Right lobe of liver (tissue), 6 donors: ENCODE results near the gene ELK3. TPM values are rescaled to one million over a fixed set of nuclear protein-coding genes. Genes with fewer than 3 reads are reported as not detected.

Experiments
- ATAC-seq, 4 donors: fragments of 200-7000 bp; cut with Tn5 transposase; one replicate each; pipeline ENCODE4 v1.9.1; 2020; ENCODE audit warnings: mild to moderate bottlenecking in 4 of 4, moderate library complexity in 4 of 4
- DNase-seq, 3 donors: peaks; one replicate each; pipeline ENCODE4 v3.0.0-alpha.2; 2020
- H3K27ac ChIP-seq, 3 donors: fragments of 200-600 bp; one replicate each; pipeline ENCODE4 v1.8.0; 2022
- H3K27me3 ChIP-seq, 2 donors: fragments of 200-600 bp; one replicate each; pipeline ENCODE4 v1.8.0; 2022
- H3K36me3 ChIP-seq, 4 donors: fragments of 200-600 bp; sonication (generic) in 1 of 4; one replicate each; pipeline versions ENCODE4 v1.5.1 to v1.8.0; 2017 to 2022; ENCODE audit warnings: control low read depth in 1 of 4
- H3K4me1 ChIP-seq, 4 donors: fragments of 200-600 bp; sonication (generic) in 1 of 4; one replicate each; pipeline versions ENCODE4 v1.5.1 to v1.8.0; 2017 to 2022; ENCODE audit warnings: control low read depth in 1 of 4
- H3K4me3 ChIP-seq, 3 donors: fragments of 200-600 bp; one replicate each; pipeline ENCODE4 v1.8.0; 2022
- H3K9me3 ChIP-seq, 4 donors: fragments of 200-600 bp; sonication (generic) in 1 of 4; one replicate each; pipeline versions ENCODE4 v1.5.1 to v1.8.0; 2017 to 2022; ENCODE audit warnings: control low read depth in 1 of 4
- CTCF ChIP-seq, 4 donors: fragments of 200-600 bp in 3 of 4; fragments of 450-650 bp in 1 of 4; IDR thresholded peaks; one replicate each; pipeline versions ENCODE4 v1.5.1 to v1.8.0; 2016 to 2022; ENCODE audit warnings: antibody characterized with exemption in 4 of 4, mild to moderate bottlenecking in 2 of 4
- POLR2A ChIP-seq: fragments of 450-650 bp; IDR thresholded peaks from one replicate; pipeline ENCODE4 v1.6.1; 2017; ENCODE audit warnings: antibody characterized with exemption, mild to moderate bottlenecking
- WGBS: methylation state at CpG from one replicate; pipeline ENCODE4 v1.1.6; 2018; ENCODE audit warnings: low coverage, low lambda C conversion rate; ENCODE audit not compliant: insufficient coverage; ENCODE audit errors: missing lambda C conversion rate; 5-methylcytosine and 5-hydroxymethylcytosine counted together
- intact Hi-C, 2 donors: fragments of 100-400 bp; cut with DNase I; formaldehyde crosslinking; loops; one replicate each; pipeline versions ENCODE4 v1.11.2 to v1.14.1; 2022
- total RNA-seq, 6 experiments: library from RNA; depleted of rRNA in 2 of 6; stranded (reverse); fragments of >200 nt in 2 of 6; fragmentation: NEBNext Ultra II Directional in 3 of 6; extraction: Animal tissue kit (Norgen Biotek cat#: 25700) in 3 of 6; gene quantifications; one replicate each; pipeline versions ENCODE4 v1.1.0 to v1.2.4, GENCODE V29; 2016 to 2023
- donor health status: DM: no; HTN: yes; CAD: no.
- donor health status: DM: no; HTN: no; CAD: no.
- donor health status: DM: no; HTN: no; CAD: no.
- donor health status: DM: no; HTN: yes; CAD: no.
- donor health status: DM: no; HTN: yes; CAD: no.

Gene ELK3
- total RNA-seq, 6 experiments from 2014 or later = 5.3 to 11.2 (median 5.8) TPM

- Histone ChIP-seq H3K27me3 (no peaks in the 10 kb centered on the region), H3K4me3 (no peak overlapping the region), H3K9me3 (no peaks in the 10 kb centered on the region), H3K36me3 (no peaks in the 10 kb centered on the region), H3K4me1 (no peaks in the 10 kb centered on the region), H3K27ac (no peak overlapping the region)
- no peak for TF ChIP-seq CTCF (IDR thresholded peaks at IDR 0.05)
- TF ChIP-seq POLR2A = no peak
- DNase-seq = no peak
- peak in 2 of 4 donors; percentile 18 to 28 for ATAC-seq
- intact Hi-C loops = no loop called here
- 62% methylated on average over 5 of the region's 5 CpGs for WGBS
Measured at GRCh38 chr12:96170762-96171161, 23.4 kb upstream of the ELK3 start.

GRCh38 chr12:96171905-96172304 lies 22.3 kb upstream of the ELK3 start:
- H3K27me3 ChIP-seq = no peaks in the 10 kb centered on the region

GRCh38 chr12:96172981-96173380 lies 21.2 kb upstream of the ELK3 start:
- intact Hi-C loops = no loop called here

More at GRCh38 chr12:96171905-96172304, 22.3 kb upstream of the ELK3 start:
- Histone ChIP-seq H3K4me3 (no peak overlapping the region), H3K9me3 (no peaks in the 10 kb centered on the region), H3K27ac (no peak overlapping the region), H3K36me3 (no peaks in the 10 kb centered on the region), H3K4me1 (no peaks in the 10 kb centered on the region)
- intact Hi-C loops = no loop called here
- DNase-seq = no peak
- no CpG with 5 or more reads among the region's 3 CpGs for WGBS
- no peak for TF ChIP-seq CTCF (IDR thresholded peaks at IDR 0.05)
- TF ChIP-seq POLR2A = no peak
- ATAC-seq = no peak

GRCh38 chr12:96176575-96176974 lies 17.6 kb upstream of the ELK3 start:
- no peak for TF ChIP-seq CTCF (IDR thresholded peaks at IDR 0.05)
- no peak for TF ChIP-seq POLR2A
- no peaks in the 10 kb centered on the region for H3K36me3 ChIP-seq
- no peaks in the 10 kb centered on the region for H3K4me1 ChIP-seq
- no peak overlapping the region for H3K4me3 ChIP-seq
- no peaks in the 10 kb centered on the region for H3K27me3 ChIP-seq
- no CpG with 5 or more reads among the region's 1 CpG for WGBS
- DNase-seq (no peak), ATAC-seq (no peak)
- no peaks in the 10 kb centered on the region for H3K9me3 ChIP-seq
- no peak overlapping the region for H3K27ac ChIP-seq
- intact Hi-C loops = no loop called here

More at GRCh38 chr12:96172981-96173380, 21.2 kb upstream of the ELK3 start:
- Histone ChIP-seq H3K4me3 (no peak overlapping the region), H3K27me3 (no peaks in the 10 kb centered on the region), H3K27ac (no peak overlapping the region), H3K4me1 (no peaks in the 10 kb centered on the region), H3K9me3 (no peaks in the 10 kb centered on the region), H3K36me3 (no peaks in the 10 kb centered on the region)
- ATAC-seq = no peak
- WGBS = 65% methylated on average over 4 of the region's 4 CpGs
- TF ChIP-seq CTCF (IDR thresholded peaks at IDR 0.05) (no peak), POLR2A (no peak)
- DNase-seq = no peak

GRCh38 chr12:96177013-96177412 lies 17.2 kb upstream of the ELK3 start:
- intact Hi-C loops = no loop called here
- Histone ChIP-seq H3K36me3 (no peaks in the 10 kb centered on the region), H3K9me3 (no peaks in the 10 kb centered on the region), H3K4me1 (no peaks in the 10 kb centered on the region), H3K4me3 (no peak overlapping the region), H3K27ac (no peak overlapping the region), H3K27me3 (no peaks in the 10 kb centered on the region)
- DNase-seq (no peak), ATAC-seq (peak in 1 of 4 donors; percentile 28)
- TF ChIP-seq CTCF (IDR thresholded peaks at IDR 0.05) = no peak
- no peak for TF ChIP-seq POLR2A
- 78% methylated on average over 1 of the region's 1 CpG for WGBS
